EH (cell line): ENCODE measurements around the gene SNORC.

ENCODE experiments used
- DNase-seq: peaks from one replicate; pipeline ENCODE4 v3.0.0-alpha.2; 2015; ENCODE audit warnings: low read depth

SNORC gene

GRCh38 chr2:232926431-232926939, 56.4 kb downstream of the SNORC start:
- DNase-seq: no peak

GRCh38 chr2:232927032-232927792, 57.1 kb downstream of the SNORC start:
- DNase-seq: peak; percentile 5

GRCh38 chr2:232927793-232928550, 57.9 kb downstream of the SNORC start:
- DNase-seq: no peak
